ENCODE measurements around the gene MAMSTR. TPM values are rescaled to one million over a fixed set of nuclear protein-coding genes. Genes with fewer than 3 reads are reported as not detected.

The MAMSTR gene
- total RNA-seq, 1 experiment from 2014 or later, result 0.18 TPM

- ChIA-PET POLR2A (ENCODE audit: unreplicated experiment) (no interaction called here), CTCF (no interaction called here)
- ATAC-seq, result no peak
- H3K4me1 ChIP-seq (ENCODE audit: insufficient read depth, low read length), result peaks cover 3% of the 10 kb centered on the region; the same call in 1 of the 2 replicates
- H4K20me1 ChIP-seq (ENCODE audit: low read length), result no peaks in the 10 kb centered on the region
- H3K4me2 ChIP-seq (ENCODE audit: low read length), result no peak overlapping the region
- H3K4me3 ChIP-seq (ENCODE audit: low read length), result no peak overlapping the region
- H3K27me3 ChIP-seq (ENCODE audit: low read length), result no peaks in the 10 kb centered on the region
- no peaks in the 10 kb centered on the region for H3K79me2 ChIP-seq (ENCODE audit: low read length)
- TF ChIP-seq EZH2phosphoT487 (IDR thresholded peaks at IDR 0.05; ENCODE audit: borderline replicate concordance, low read length) (no peak), EZH2 (IDR thresholded peaks at IDR 0.05; ENCODE audit: low read length, unreplicated experiment) (no peak)
- TF ChIP-seq, protein P1, sequence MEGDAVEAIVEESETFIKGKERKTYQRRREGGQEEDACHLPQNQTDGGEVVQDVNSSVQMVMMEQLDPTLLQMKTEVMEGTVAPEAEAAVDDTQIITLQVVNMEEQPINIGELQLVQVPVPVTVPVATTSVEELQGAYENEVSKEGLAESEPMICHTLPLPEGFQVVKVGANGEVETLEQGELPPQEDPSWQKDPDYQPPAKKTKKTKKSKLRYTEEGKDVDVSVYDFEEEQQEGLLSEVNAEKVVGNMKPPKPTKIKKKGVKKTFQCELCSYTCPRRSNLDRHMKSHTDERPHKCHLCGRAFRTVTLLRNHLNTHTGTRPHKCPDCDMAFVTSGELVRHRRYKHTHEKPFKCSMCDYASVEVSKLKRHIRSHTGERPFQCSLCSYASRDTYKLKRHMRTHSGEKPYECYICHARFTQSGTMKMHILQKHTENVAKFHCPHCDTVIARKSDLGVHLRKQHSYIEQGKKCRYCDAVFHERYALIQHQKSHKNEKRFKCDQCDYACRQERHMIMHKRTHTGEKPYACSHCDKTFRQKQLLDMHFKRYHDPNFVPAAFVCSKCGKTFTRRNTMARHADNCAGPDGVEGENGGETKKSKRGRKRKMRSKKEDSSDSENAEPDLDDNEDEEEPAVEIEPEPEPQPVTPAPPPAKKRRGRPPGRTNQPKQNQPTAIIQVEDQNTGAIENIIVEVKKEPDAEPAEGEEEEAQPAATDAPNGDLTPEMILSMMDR (conservative IDR thresholded peaks at IDR 0.05; ENCODE audit: low read depth, low read length), result no peak
- H3K9me2 ChIP-seq (replicated peaks; ENCODE audit: low read length), result no peaks in the 10 kb centered on the region
- no TSS peak for BruUV-seq (replicated peaks)
- H3K27ac ChIP-seq (ENCODE audit: low read length), result no peak overlapping the region
- DNase-seq, result peak; percentile 43
- H3K9ac ChIP-seq (ENCODE audit: low read length), result no peak overlapping the region
- H2AFZ ChIP-seq (ENCODE audit: low read length), result no peak overlapping the region
- no peaks in the 10 kb centered on the region for H3K36me3 ChIP-seq (ENCODE audit: low read depth, low read length)
- intact Hi-C loops (cut with micrococcal nuclease), result no loop called here
- H3F3A ChIP-seq (ENCODE audit: low read length, unreplicated experiment), result no peaks in the 10 kb centered on the region
- no peaks in the 10 kb centered on the region for H3K9me3 ChIP-seq (ENCODE audit: low read length)
Observed at GRCh38 chr19:48686088-48686487, 33.4 kb downstream of the MAMSTR start.

GRCh38 chr19:48685583-48685982 lies 33.9 kb downstream of the MAMSTR start:
- H3K27me3 ChIP-seq (ENCODE audit: low read length), result no peaks in the 10 kb centered on the region
- POLR2A ChIA-PET (ENCODE audit: unreplicated experiment), result no interaction called here
- CTCF ChIA-PET, result no interaction called here
- peaks cover 3% of the 10 kb centered on the region; the same call in 1 of the 2 replicates for H3K4me1 ChIP-seq (ENCODE audit: insufficient read depth, low read length)
- H4K20me1 ChIP-seq (ENCODE audit: low read length), result no peaks in the 10 kb centered on the region
- H3K27ac ChIP-seq (ENCODE audit: low read length), result no peak overlapping the region
- intact Hi-C loops (cut with micrococcal nuclease), result no loop called here
- no peaks in the 10 kb centered on the region for H3K9me2 ChIP-seq (replicated peaks; ENCODE audit: low read length)
- H3K4me3 ChIP-seq (ENCODE audit: low read length), result no peak overlapping the region
- no TSS peak for BruUV-seq (replicated peaks)
- H3F3A ChIP-seq (ENCODE audit: low read length, unreplicated experiment), result no peaks in the 10 kb centered on the region
- no peak overlapping the region for H2AFZ ChIP-seq (ENCODE audit: low read length)
- peak; percentile 50; the same call in 1 of the 2 replicates for ATAC-seq
- no peak overlapping the region for H3K4me2 ChIP-seq (ENCODE audit: low read length)
- peak; percentile 55 for DNase-seq
- H3K36me3 ChIP-seq (ENCODE audit: low read depth, low read length), result no peaks in the 10 kb centered on the region
- no peak for TF ChIP-seq EZH2phosphoT487 (IDR thresholded peaks at IDR 0.05; ENCODE audit: borderline replicate concordance, low read length)
- no peak for TF ChIP-seq EZH2 (IDR thresholded peaks at IDR 0.05; ENCODE audit: low read length, unreplicated experiment)
- TF ChIP-seq, protein P1 (conservative IDR thresholded peaks at IDR 0.05; ENCODE audit: low read depth, low read length), result no peak
- H3K9me3 ChIP-seq (ENCODE audit: low read length), result no peaks in the 10 kb centered on the region
- H3K9ac ChIP-seq (ENCODE audit: low read length), result no peak overlapping the region
- no peaks in the 10 kb centered on the region for H3K79me2 ChIP-seq (ENCODE audit: low read length)

DNA sequence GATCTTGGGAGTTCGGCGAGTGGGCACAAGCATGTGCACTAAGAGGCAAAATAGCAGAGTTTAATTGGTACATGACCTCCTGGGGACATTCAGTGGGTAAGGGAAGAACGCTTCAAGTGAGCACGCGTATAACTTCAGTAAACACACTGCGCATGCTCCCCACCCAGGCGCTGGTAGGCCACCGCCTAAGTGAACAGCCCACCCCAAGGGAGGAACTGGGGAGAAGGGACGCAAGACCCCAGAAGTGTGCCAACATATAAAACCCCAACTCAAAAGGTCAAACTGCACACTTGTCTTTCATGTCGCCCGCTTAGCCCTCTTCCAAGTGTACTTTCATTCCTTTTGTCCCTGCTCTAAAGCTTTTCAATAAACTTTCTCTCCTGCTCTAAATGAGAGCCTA lies 36.2 kb downstream of the MAMSTR start:
- Histone ChIP-seq H3K9me2 (replicated peaks; ENCODE audit: low read length) (no peaks in the 10 kb centered on the region), H3K4me3 (ENCODE audit: low read length) (no peak overlapping the region), H2AFZ (ENCODE audit: low read length) (no peak overlapping the region), H3K9me3 (ENCODE audit: low read length) (no peaks in the 10 kb centered on the region), H3K4me2 (ENCODE audit: low read length) (no peak overlapping the region), H3K79me2 (ENCODE audit: low read length) (no peaks in the 10 kb centered on the region), H3K9ac (ENCODE audit: low read length) (no peak overlapping the region), H3K27me3 (ENCODE audit: low read length) (no peaks in the 10 kb centered on the region), H3K4me1 (ENCODE audit: insufficient read depth, low read length) (peaks cover 3% of the 10 kb centered on the region; the same call in 1 of the 2 replicates), H3K27ac (ENCODE audit: low read length) (no peak overlapping the region), H3K36me3 (ENCODE audit: low read depth, low read length) (no peaks in the 10 kb centered on the region), H4K20me1 (ENCODE audit: low read length) (no peaks in the 10 kb centered on the region), H3F3A (ENCODE audit: low read length, unreplicated experiment) (no peaks in the 10 kb centered on the region)
- no TSS peak for BruUV-seq (replicated peaks)
- no peak for ATAC-seq
- DNase-seq, result no peak
- intact Hi-C loops (cut with micrococcal nuclease), result no loop called here
- ChIA-PET CTCF (no interaction called here), POLR2A (ENCODE audit: unreplicated experiment) (no interaction called here)
- TF ChIP-seq, protein P1 (conservative IDR thresholded peaks at IDR 0.05; ENCODE audit: low read depth, low read length), result no peak
- TF ChIP-seq EZH2phosphoT487 (IDR thresholded peaks at IDR 0.05; ENCODE audit: borderline replicate concordance, low read length) (no peak), EZH2 (IDR thresholded peaks at IDR 0.05; ENCODE audit: low read length, unreplicated experiment) (no peak)

Measured in PC-3 (cell line).